H1 (cell line): Measurements from ENCODE around the gene RSPH9. TPM values are rescaled to one million over a fixed set of nuclear protein-coding genes. Genes with fewer than 3 reads are reported as not detected.

Experiments used
- CTCF ChIA-PET: fragments of 300-600 bp; sonication (Branson Sonifier 250); formaldehyde crosslinking; loops from one replicate; lab custom pipeline; 2021; ENCODE audit not compliant: partially characterized antibody; lab: Charles Lee
- POLR2A ChIA-PET: fragments of 300-600 bp; sonication (Branson Sonifier 250); formaldehyde crosslinking; loops from one replicate; lab custom pipeline; 2021; ENCODE audit warnings: inconsistent platforms; ENCODE audit not compliant: partially characterized antibody; lab: Charles Lee
- DNase-seq, 2 experiments: peaks; one replicate each; pipeline versions ENCODE4 v3.0.0 to v3.0.0-alpha.2; 2010 to 2022; ENCODE audit warnings: low spot score in 2 of 2, low read depth in 1 of 2, mixed read lengths in 1 of 2
- FAIRE-seq: peaks from 2 replicates; lab custom pipeline; 2011; peaks lifted over from hg19 to GRCh38; lab: Jason Lieb, UNC
- H2AFZ ChIP-seq: 2 replicates; pipeline ENCODE4 v1.8.1; 2012; ENCODE audit warnings: low read length, inconsistent platforms
- H2AK5ac ChIP-seq: 2 replicates; pipeline ENCODE4 v1.6.1; 2013; ENCODE audit warnings: low read depth, low read length
- H2BK120ac ChIP-seq: replicated peaks from 2 replicates; pipeline ENCODE3; 2013; ENCODE audit warnings: low read depth, low read length, inconsistent platforms
- H2BK12ac ChIP-seq: 2 replicates; pipeline ENCODE4 v1.6.1; 2013; ENCODE audit warnings: low read depth, low read length
- H2BK15ac ChIP-seq: 2 replicates; pipeline ENCODE4 v1.6.1; 2013; ENCODE audit warnings: low read length
- H2BK20ac ChIP-seq: 2 replicates; pipeline ENCODE4 v1.6.1; 2013; ENCODE audit warnings: low read length
- H2BK5ac ChIP-seq: 2 replicates; pipeline ENCODE4 v1.6.1; 2013; ENCODE audit warnings: low read depth, low read length
- H3K14ac ChIP-seq: 2 replicates; pipeline ENCODE4 v1.6.1; 2013; ENCODE audit warnings: inconsistent platforms; ENCODE audit not compliant: insufficient read length
- H3K18ac ChIP-seq: 2 replicates; pipeline ENCODE4 v1.6.1; 2013; ENCODE audit warnings: low read length; ENCODE audit errors: extremely low read depth
- H3K23ac ChIP-seq: 2 replicates; pipeline ENCODE4 v1.6.1; 2013; ENCODE audit warnings: inconsistent platforms; ENCODE audit not compliant: insufficient read length
- H3K23me2 ChIP-seq: 2 replicates; pipeline ENCODE4 v1.6.1; 2013; ENCODE audit warnings: low read depth, low read length
- H3K27ac ChIP-seq: 2 replicates; pipeline ENCODE4 v1.6.1; 2011; ENCODE audit warnings: low read depth, low read length, inconsistent platforms
- H3K27me3 ChIP-seq, 4 experiments: replicated peaks in 1 of 4; 1 replicate in 1 of 4; 2 replicates in 3 of 4; pipeline versions ENCODE4 v1.6.1 to v1.8.1; 2011 to 2013; ENCODE audit warnings: low read length in 3 of 4, mild to moderate bottlenecking in 3 of 4, inconsistent platforms in 2 of 4, mixed read lengths in 2 of 4, moderate library complexity in 1 of 4; ENCODE audit not compliant: control insufficient read depth in 3 of 4, insufficient read depth in 3 of 4; ENCODE audit errors: extremely low read depth in 1 of 4
- H3K36me3 ChIP-seq, 4 experiments: 2 replicates each; pipeline versions ENCODE4 v1.6.1 to v1.8.1; 2011 to 2013; ENCODE audit warnings: mild to moderate bottlenecking in 4 of 4, low read length in 3 of 4, moderate library complexity in 2 of 4, control low read depth in 1 of 4, inconsistent platforms in 1 of 4; ENCODE audit not compliant: insufficient read depth in 4 of 4, control insufficient read depth in 2 of 4
- H3K4ac ChIP-seq: replicated peaks from 2 replicates; pipeline ENCODE3; 2013; ENCODE audit warnings: low read length, low read depth, mixed read lengths, inconsistent platforms; ENCODE audit not compliant: insufficient read length
- H3K4me1 ChIP-seq, 4 experiments: replicated peaks in 1 of 4; 1 replicate in 1 of 4; 2 replicates in 3 of 4; pipeline versions ENCODE4 v1.6.1 to v1.8.1; 2011 to 2013; ENCODE audit warnings: low read length in 3 of 4, inconsistent platforms in 2 of 4, mixed read lengths in 1 of 4; ENCODE audit not compliant: insufficient read depth in 4 of 4, control insufficient read depth in 3 of 4
- H3K4me2 ChIP-seq, 2 experiments: 2 replicates each; pipeline versions ENCODE4 v1.6.1 to v1.8.1; 2011 to 2013; ENCODE audit warnings: low read depth in 2 of 2, low read length in 2 of 2, control low read depth in 1 of 2, inconsistent platforms in 1 of 2, mild to moderate bottlenecking in 1 of 2; ENCODE audit not compliant: insufficient read depth in 1 of 2
- H3K4me3 ChIP-seq, 4 experiments: fragments of 200-600, 300-600 bp in 1 of 4; sonication (generic), shearing (Covaris generic), sonication (Bioruptor Twin) in 1 of 4; 2 replicates each; pipeline versions ENCODE4 v1.5.1 to v1.8.1; 2011 to 2016; ENCODE audit warnings: low read length in 4 of 4, low read depth in 3 of 4, control low read depth in 2 of 4, inconsistent platforms in 2 of 4, mild to moderate bottlenecking in 2 of 4, mixed read lengths in 1 of 4, moderate library complexity in 1 of 4; ENCODE audit not compliant: insufficient read depth in 2 of 4; ENCODE audit errors: extremely low read depth in 1 of 4
- H3K56ac ChIP-seq: replicated peaks from 2 replicates; pipeline ENCODE3; 2013; ENCODE audit warnings: low read depth, mild to moderate bottlenecking, mixed read lengths, low read length, inconsistent platforms; ENCODE audit not compliant: insufficient read length
- H3K79me1 ChIP-seq: 2 replicates; pipeline ENCODE4 v1.6.1; 2013; ENCODE audit warnings: low read depth, low read length, control low read depth
- H3K79me2 ChIP-seq, 2 experiments: 2 replicates each; pipeline versions ENCODE4 v1.6.1 to v1.8.1; 2012 to 2013; ENCODE audit warnings: low read length in 2 of 2, mild to moderate bottlenecking in 2 of 2, inconsistent platforms in 1 of 2; ENCODE audit not compliant: insufficient read depth in 2 of 2, control insufficient read depth in 1 of 2
- H3K9ac ChIP-seq, 4 experiments: replicated peaks in 1 of 4; 1 replicate in 1 of 4; 2 replicates in 3 of 4; pipeline versions ENCODE4 v1.6.1 to v1.8.1; 2011 to 2013; ENCODE audit warnings: low read depth in 3 of 4, low read length in 3 of 4, control low read depth in 2 of 4, mild to moderate bottlenecking in 2 of 4, moderate library complexity in 2 of 4, inconsistent platforms in 1 of 4; ENCODE audit errors: extremely low read depth in 1 of 4
- H3K9me3 ChIP-seq, 2 experiments: 2 replicates each; pipeline versions ENCODE4 v1.6.1 to v1.8.1; 2012 to 2013; ENCODE audit warnings: mild to moderate bottlenecking in 2 of 2, moderate library complexity in 2 of 2, control low read depth in 1 of 2, inconsistent platforms in 1 of 2, low read depth in 1 of 2, low read length in 1 of 2, mixed read lengths in 1 of 2; ENCODE audit not compliant: insufficient read depth in 2 of 2
- H4K20me1 ChIP-seq, 2 experiments: replicated peaks in 1 of 2; 2 replicates each; pipeline versions ENCODE3 to v1.8.1; 2011 to 2013; ENCODE audit warnings: inconsistent platforms in 2 of 2, low read length in 2 of 2, mild to moderate bottlenecking in 1 of 2; ENCODE audit not compliant: insufficient read depth in 2 of 2, control insufficient read depth in 1 of 2
- H4K5ac ChIP-seq: 2 replicates; pipeline ENCODE4 v1.6.1; 2013; ENCODE audit warnings: low read length, low read depth, mixed read lengths, inconsistent platforms; ENCODE audit not compliant: insufficient read length
- H4K8ac ChIP-seq: 2 replicates; pipeline ENCODE4 v1.8.0; 2013; ENCODE audit warnings: mild to moderate bottlenecking, moderate library complexity, low read length, inconsistent platforms; ENCODE audit not compliant: insufficient read depth; ENCODE audit errors: extremely low read depth
- H4K91ac ChIP-seq: replicated peaks from 2 replicates; pipeline ENCODE3; 2013; ENCODE audit warnings: low read length, mixed read lengths, inconsistent platforms; ENCODE audit not compliant: insufficient read length
- CBX5 ChIP-seq: fragments of 300-800, 300-1000 bp; sonication (generic); IDR thresholded peaks from 2 replicates; pipeline ENCODE4 v1.7.1; 2016; ENCODE audit warnings: antibody characterized with exemption, low read length, low read depth
- EGR1 ChIP-seq: IDR thresholded peaks from 2 replicates; pipeline ENCODE4 v1.6.1; 2011; ENCODE audit warnings: low read depth, low read length, borderline replicate concordance
- HDAC2 ChIP-seq, 2 experiments: fragments of 300-600 bp in 1 of 2; sonication (generic) in 1 of 2; IDR thresholded peaks; 2 replicates each; pipeline ENCODE4 v1.6.1; 2011 to 2012; ENCODE audit warnings: low read depth in 2 of 2, low read length in 2 of 2, mild to moderate bottlenecking in 2 of 2, moderate library complexity in 2 of 2, borderline replicate concordance in 1 of 2, inconsistent platforms in 1 of 2
- KDM1A ChIP-seq: fragments of 200-600, 300-600 bp; sonication (generic); IDR thresholded peaks from 2 replicates; pipeline ENCODE4 v1.7.1; 2016; ENCODE audit warnings: mild to moderate bottlenecking, low read length, borderline replicate concordance
- POLR2A ChIP-seq, 2 experiments: IDR thresholded peaks; 1 replicate in 1 of 2; 2 replicates in 1 of 2; pipeline ENCODE4 v1.6.1; 2011; ENCODE audit warnings: low read depth in 2 of 2, low read length in 2 of 2, mild to moderate bottlenecking in 2 of 2; ENCODE audit errors: control extremely low read depth in 1 of 2
- POLR2AphosphoS5 ChIP-seq: IDR thresholded peaks from 2 replicates; pipeline ENCODE4 v1.6.1; 2011; ENCODE audit warnings: low read depth, low read length
- RAD21 ChIP-seq, 2 experiments: IDR thresholded peaks in 1 of 2; conservative IDR thresholded peaks in 1 of 2; 2 replicates each; pipeline ENCODE4 v1.6.1; 2011; ENCODE audit warnings: low read depth in 2 of 2, low read length in 2 of 2, improper control_type of control experiment in 1 of 2, inconsistent platforms in 1 of 2, mild to moderate bottlenecking in 1 of 2, moderate library complexity in 1 of 2
- SAP30 ChIP-seq: fragments of 300-600 bp; sonication (generic); IDR thresholded peaks from 2 replicates; pipeline ENCODE4 v1.7.1; 2012; ENCODE audit warnings: low read length, moderate library complexity, mild to moderate bottlenecking, inconsistent platforms; ENCODE audit not compliant: insufficient read depth, insufficient replicate concordance
- SIX5 ChIP-seq: IDR thresholded peaks from 2 replicates; pipeline ENCODE4 v1.6.1; 2011; ENCODE audit warnings: mild to moderate bottlenecking, low read depth, low read length
- TAF1 ChIP-seq: IDR thresholded peaks from 2 replicates; pipeline ENCODE4 v1.6.1; 2011; ENCODE audit warnings: mild to moderate bottlenecking, low read depth, low read length
- WGBS, 2 experiments: shearing (Covaris generic) in 1 of 2; methylation state at CpG; one replicate each; pipeline versions ENCODE4 v1.1.6 to v1.1.7; 2013 to 2015; ENCODE audit warnings: low lambda C conversion rate in 2 of 2, mixed read lengths in 2 of 2, inconsistent platforms in 1 of 2, low coverage in 1 of 2, missing lambda C conversion rate in 1 of 2; ENCODE audit not compliant: insufficient replicate concordance in 2 of 2, insufficient coverage in 1 of 2, insufficient read length in 1 of 2; ENCODE audit errors: extremely low coverage in 1 of 2, missing lambda C conversion rate in 1 of 2; 5-methylcytosine and 5-hydroxymethylcytosine counted together
- polyA plus RNA-seq, 7 experiments: library from polyadenylated mRNA; depleted of rRNA in 3 of 7; stranded (reverse) in 5 of 7; unstranded in 2 of 7; fragments of >200 nt in 5 of 7; fragments of 200-250 nt in 2 of 7; gene quantifications; 1 replicate in 5 of 7; 2 replicates in 1 of 7; 4 replicates in 1 of 7; pipeline versions ENCODE4 v1.2.1 to v1.2.3, GENCODE V29; 2011 to 2013; ENCODE audit warnings: missing spikeins in 2 of 7, mixed read lengths in 2 of 7
- total RNA-seq: library from RNA; stranded (reverse); fragmentation: NEBNext Ultra II Directional; extraction: Animal tissue kit (Norgen Biotek cat#: 25700); gene quantifications from 2 replicates; pipeline ENCODE4 v1.2.1, GENCODE V29; 2021

Gene RSPH9
- total and polyA plus RNA-seq, 2 of the 8 experiments (the other 6 are each of a cell fraction or from before 2014, with no cell fraction given), result 0.15 to 0.23 TPM

- H4K5ac ChIP-seq, result no peak overlapping the region
- peaks cover 0 to 2% of the 10 kb centered on the region in 2 experiments for H4K20me1 ChIP-seq
- H3K27me3 ChIP-seq, result no peaks in the 10 kb centered on the region; a peak in 2 of 7 replicates
- no peak overlapping the region for H2AK5ac ChIP-seq
- H3K23me2 ChIP-seq, result peaks cover 3% of the 10 kb centered on the region; the same call in 1 of the 2 replicates
- H3K79me2 ChIP-seq, result no peaks in the 10 kb centered on the region
- H2AFZ ChIP-seq, result no peak overlapping the region
- H3K4me2 ChIP-seq, result peak overlapping the region; percentile 58 to 85
- peak overlapping the region in 3 of 4 experiments; percentile 11 to 48 (median 23); a peak in 4 of 8 replicates for H3K4me3 ChIP-seq
- no peaks in the 10 kb centered on the region for H3K9me3 ChIP-seq
- no peak overlapping the region for H3K4ac ChIP-seq
- H2BK5ac ChIP-seq, result 0 out of 2 replicates have a peak overlapping the region, but pooled peaks have one; percentile 8
- peak overlapping the region; percentile 72 for H3K18ac ChIP-seq
- no peak overlapping the region; the same call in 1 of the 2 replicates for H2BK20ac ChIP-seq
- peak; percentile 68 to 97 for DNase-seq
- 0 out of 7 replicates have a peak overlapping the region, but pooled peaks of 2 of the 4 experiments have one; percentile 16 to 25 for H3K9ac ChIP-seq
- H3K56ac ChIP-seq, result no peak overlapping the region
- H3K79me1 ChIP-seq, result no peaks in the 10 kb centered on the region
- no peak overlapping the region for H4K8ac ChIP-seq
- FAIRE-seq, result peak; percentile 60
- H3K23ac ChIP-seq, result no peak overlapping the region
- no peak overlapping the region for H4K91ac ChIP-seq
- H3K36me3 ChIP-seq, result peaks cover 7 to 14% (median 10%) of the 10 kb centered on the region in 4 experiments; a peak in 4 of 8 replicates
- no peak overlapping the region; the same call in 1 of the 2 replicates for H2BK12ac ChIP-seq
- ChIA-PET CTCF (interaction anchor here (0.6 to 12.6 kb wide), 71 partner anchors 10 to 599 kb away, joined by 3 to 146 read pairs (median 5); partner anchors contain the start of genes RSPH9 and VEGFA), POLR2A (interaction anchor here (0.6 to 10.0 kb wide), 33 partner anchors 10 to 579 kb away, joined by 3 to 85 read pairs (median 5); partner anchors contain the start of genes GTPBP2, HSP90AB1, MAD2L1BP and MRPS18A)
- H2BK15ac ChIP-seq, result no peak overlapping the region
- H3K27ac ChIP-seq, result no peak overlapping the region
- H3K4me1 ChIP-seq, result peaks cover 5 to 27% (median 22%) of the 10 kb centered on the region in 4 experiments
- H2BK120ac ChIP-seq, result no peak overlapping the region
- no peak overlapping the region for H3K14ac ChIP-seq
- 23% methylated on average over 8 of the region's 16 CpGs; no CpG with 5 or more reads in 1 of the 2 experiments for WGBS, 2 experiments
- TF ChIP-seq HDAC2 (IDR thresholded peaks at IDR 0.05; ENCODE audit: borderline replicate concordance in 1 of 2, low read depth in 2 of 2, low read length in 2 of 2), result no peak
- no peak for TF ChIP-seq SAP30
- TF ChIP-seq TAF1, result 0 out of 2 replicates have a peak, but pooled peaks have one; percentile 14
- TF ChIP-seq RAD21 (IDR thresholded peaks at IDR 0.05 in 1 of 2, conservative IDR thresholded peaks at IDR 0.05 in 1 of 2; ENCODE audit: low read depth in 2 of 2, low read length in 2 of 2), result peak; percentile 94 to 95
- no peak for TF ChIP-seq SIX5
- no peak for TF ChIP-seq KDM1A
- no peak for TF ChIP-seq EGR1
- TF ChIP-seq CBX5, result no peak
- peak; percentile 11; the same call in 1 of the 2 replicates for TF ChIP-seq POLR2AphosphoS5
- no peak for TF ChIP-seq POLR2A (IDR thresholded peaks at IDR 0.05; ENCODE audit: control extremely low read depth in 1 of 2, low read depth in 2 of 2, low read length in 2 of 2)
Observed at GRCh38 chr6:43667245-43668150, 22.7 kb downstream of the RSPH9 start.
